ENCODE measurements around the gene S100P.

GRCh38 chr4:6692806-6693205 is 872 bp upstream of the S100P start:
- TF ChIP-seq YY1 (IDR thresholded peaks at IDR 0.05; ENCODE audit: low read depth) (no peak), ZBTB7A (IDR thresholded peaks at IDR 0.05; ENCODE audit: low read depth) (no peak), RAD21 (IDR thresholded peaks at IDR 0.05; ENCODE audit: low read depth) (no peak), TAF1 (IDR thresholded peaks at IDR 0.05; ENCODE audit: low read depth) (no peak), TEAD4 (IDR thresholded peaks at IDR 0.05) (no peak), EGR1 (IDR thresholded peaks at IDR 0.05) (no peak), MAX (IDR thresholded peaks at IDR 0.05) (no peak), EP300 (IDR thresholded peaks at IDR 0.05; ENCODE audit: borderline replicate concordance) (no peak), NFIC (IDR thresholded peaks at IDR 0.05) (no peak), CEBPB (IDR thresholded peaks at IDR 0.05) (no peak), CREB1 (IDR thresholded peaks at IDR 0.05; ENCODE audit: low read depth) (no peak), USF1 (IDR thresholded peaks at IDR 0.05) (no peak)
- TF ChIP-seq, protein P1, sequence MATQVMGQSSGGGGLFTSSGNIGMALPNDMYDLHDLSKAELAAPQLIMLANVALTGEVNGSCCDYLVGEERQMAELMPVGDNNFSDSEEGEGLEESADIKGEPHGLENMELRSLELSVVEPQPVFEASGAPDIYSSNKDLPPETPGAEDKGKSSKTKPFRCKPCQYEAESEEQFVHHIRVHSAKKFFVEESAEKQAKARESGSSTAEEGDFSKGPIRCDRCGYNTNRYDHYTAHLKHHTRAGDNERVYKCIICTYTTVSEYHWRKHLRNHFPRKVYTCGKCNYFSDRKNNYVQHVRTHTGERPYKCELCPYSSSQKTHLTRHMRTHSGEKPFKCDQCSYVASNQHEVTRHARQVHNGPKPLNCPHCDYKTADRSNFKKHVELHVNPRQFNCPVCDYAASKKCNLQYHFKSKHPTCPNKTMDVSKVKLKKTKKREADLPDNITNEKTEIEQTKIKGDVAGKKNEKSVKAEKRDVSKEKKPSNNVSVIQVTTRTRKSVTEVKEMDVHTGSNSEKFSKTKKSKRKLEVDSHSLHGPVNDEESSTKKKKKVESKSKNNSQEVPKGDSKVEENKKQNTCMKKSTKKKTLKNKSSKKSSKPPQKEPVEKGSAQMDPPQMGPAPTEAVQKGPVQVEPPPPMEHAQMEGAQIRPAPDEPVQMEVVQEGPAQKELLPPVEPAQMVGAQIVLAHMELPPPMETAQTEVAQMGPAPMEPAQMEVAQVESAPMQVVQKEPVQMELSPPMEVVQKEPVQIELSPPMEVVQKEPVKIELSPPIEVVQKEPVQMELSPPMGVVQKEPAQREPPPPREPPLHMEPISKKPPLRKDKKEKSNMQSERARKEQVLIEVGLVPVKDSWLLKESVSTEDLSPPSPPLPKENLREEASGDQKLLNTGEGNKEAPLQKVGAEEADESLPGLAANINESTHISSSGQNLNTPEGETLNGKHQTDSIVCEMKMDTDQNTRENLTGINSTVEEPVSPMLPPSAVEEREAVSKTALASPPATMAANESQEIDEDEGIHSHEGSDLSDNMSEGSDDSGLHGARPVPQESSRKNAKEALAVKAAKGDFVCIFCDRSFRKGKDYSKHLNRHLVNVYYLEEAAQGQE (IDR thresholded peaks at IDR 0.05; ENCODE audit: low read depth): no peak

Data from Ishikawa (cell line).